Mesendoderm (in vitro differentiated cells): ENCODE data around the gene USP2.
"Not testable (repeated sequence)": the region's sequence is repeated elsewhere in the genome, so short reads cannot be mapped to it uniquely, and the experiment has no call there.

Experiments
- DNase-seq: peaks from one replicate; pipeline ENCODE4 v3.0.0; 2013
- H2AK5ac ChIP-seq: 2 replicates; pipeline ENCODE4 v1.6.1; 2013; ENCODE audit warnings: low read length, inconsistent platforms
- H2BK120ac ChIP-seq: 2 replicates; pipeline ENCODE4 v1.6.1; 2013; ENCODE audit warnings: low read depth, mild to moderate bottlenecking, low read length, moderate library complexity, mixed read lengths
- H2BK15ac ChIP-seq: replicated peaks from 2 replicates; pipeline ENCODE4 v1.6.1; 2013; ENCODE audit warnings: low read depth, mild to moderate bottlenecking, moderate library complexity
- H2BK5ac ChIP-seq: 2 replicates; pipeline ENCODE4 v1.6.1; 2013; ENCODE audit warnings: low read length, inconsistent platforms
- H3K18ac ChIP-seq: 2 replicates; pipeline ENCODE4 v1.6.1; 2013; ENCODE audit warnings: mild to moderate bottlenecking, low read length, mixed read lengths
- H3K23ac ChIP-seq: one replicate; pipeline ENCODE4 v1.6.1; 2013; ENCODE audit warnings: low read length
- H3K27ac ChIP-seq: 2 replicates; pipeline ENCODE4 v1.5.1; 2013; ENCODE audit warnings: low read depth, mild to moderate bottlenecking, inconsistent platforms, low read length, moderate library complexity
- H3K27me3 ChIP-seq: 2 replicates; pipeline ENCODE4 v1.6.1; 2013; ENCODE audit warnings: low read length, control low read depth, mild to moderate bottlenecking, inconsistent platforms; ENCODE audit not compliant: insufficient read depth, poor library complexity
- H3K36me3 ChIP-seq: 2 replicates; pipeline ENCODE4 v1.6.1; 2013; ENCODE audit warnings: low read length, inconsistent platforms; ENCODE audit not compliant: control insufficient read depth, insufficient read depth
- H3K4ac ChIP-seq: one replicate; pipeline ENCODE4 v1.6.1; 2013; ENCODE audit warnings: low read depth, mild to moderate bottlenecking, low read length, moderate library complexity
- H3K4me1 ChIP-seq: 2 replicates; pipeline ENCODE4 v1.6.1; 2013; ENCODE audit warnings: low read depth, low read length, inconsistent platforms; ENCODE audit not compliant: control insufficient read depth
- H3K4me2 ChIP-seq: 2 replicates; pipeline ENCODE4 v1.6.1; 2013; ENCODE audit warnings: low read length
- H3K4me3 ChIP-seq: 2 replicates; pipeline ENCODE4 v1.5.1; 2013; ENCODE audit warnings: mild to moderate bottlenecking, low read length
- H3K56ac ChIP-seq: one replicate; pipeline ENCODE4 v1.6.1; 2013; ENCODE audit warnings: low read length
- H3K79me1 ChIP-seq: 2 replicates; pipeline ENCODE4 v1.6.1; 2013; ENCODE audit warnings: low read length, inconsistent platforms
- H3K79me2 ChIP-seq: 2 replicates; pipeline ENCODE4 v1.6.1; 2013; ENCODE audit warnings: mild to moderate bottlenecking, low read length; ENCODE audit not compliant: control insufficient read depth, insufficient read depth
- H3K9ac ChIP-seq: 2 replicates; pipeline ENCODE4 v1.6.1; 2013; ENCODE audit warnings: low read length, inconsistent platforms
- H4K5ac ChIP-seq: one replicate; pipeline ENCODE4 v1.6.1; 2013; ENCODE audit warnings: low read length
- H4K8ac ChIP-seq: one replicate; pipeline ENCODE4 v1.6.1; 2013; ENCODE audit warnings: low read depth, mild to moderate bottlenecking, control low read depth, low read length, moderate library complexity
- WGBS: extraction: QIAGEN DNeasy Blood & Tissue Kit; methylation state at CpG from one replicate; pipeline ENCODE4 v1.1.7; 2013; ENCODE audit warnings: low lambda C conversion rate, missing lambda C conversion rate; ENCODE audit not compliant: insufficient coverage; ENCODE audit errors: extremely low coverage; 5-methylcytosine and 5-hydroxymethylcytosine counted together

Gene USP2

GRCh38 chr11:119409731-119410130, 28.2 kb upstream of the USP2 start:
- no peak for DNase-seq
- H2AK5ac ChIP-seq = no peak overlapping the region

GRCh38 chr11:119406005-119406404, 24.5 kb upstream of the USP2 start:
- H4K5ac ChIP-seq = no peak overlapping the region
- H2BK5ac ChIP-seq = no peak overlapping the region
- H3K4me2 ChIP-seq = no peak overlapping the region
- no peak overlapping the region for H3K18ac ChIP-seq
- no peaks in the 10 kb centered on the region for H3K36me3 ChIP-seq
- H2BK15ac ChIP-seq = no peak overlapping the region
- no peaks in the 10 kb centered on the region for H3K79me2 ChIP-seq
- H3K4me1 ChIP-seq = no peaks in the 10 kb centered on the region
- no peak overlapping the region for H3K9ac ChIP-seq
- H3K4ac ChIP-seq = no peak overlapping the region
- H3K27ac ChIP-seq = no peak overlapping the region
- no peak overlapping the region for H3K23ac ChIP-seq
- H3K27me3 ChIP-seq = no peaks in the 10 kb centered on the region
- no peak overlapping the region for H2BK120ac ChIP-seq
- H2AK5ac ChIP-seq = no peak overlapping the region
- no peaks in the 10 kb centered on the region for H3K79me1 ChIP-seq
- H3K4me3 ChIP-seq = no peak overlapping the region
- no peak overlapping the region for H3K56ac ChIP-seq
- WGBS = no CpG with 5 or more reads among the region's 3 CpGs
- H4K8ac ChIP-seq = no peak overlapping the region
- DNase-seq = no peak

More at GRCh38 chr11:119409731-119410130, 28.2 kb upstream of the USP2 start:
- Histone ChIP-seq H3K4me1 (no peaks in the 10 kb centered on the region), H3K23ac (no peak overlapping the region), H4K5ac (no peak overlapping the region), H3K4me2 (no peak overlapping the region), H3K18ac (no peak overlapping the region), H4K8ac (no peak overlapping the region), H3K9ac (no peak overlapping the region), H3K4me3 (no peak overlapping the region), H3K79me2 (no peaks in the 10 kb centered on the region), H3K56ac (no peak overlapping the region), H2BK15ac (no peak overlapping the region), H2BK120ac (no peak overlapping the region), H3K36me3 (no peaks in the 10 kb centered on the region), H3K4ac (no peak overlapping the region), H3K27ac (no peak overlapping the region), H2BK5ac (no peak overlapping the region), H3K79me1 (no peaks in the 10 kb centered on the region), H3K27me3 (no peaks in the 10 kb centered on the region)
- no CpG with 5 or more reads among the region's 1 CpG for WGBS

- H2AK5ac ChIP-seq, H3K36me3 ChIP-seq, H3K18ac ChIP-seq, H4K8ac ChIP-seq, H3K4me1 ChIP-seq, H3K4me3 ChIP-seq, H3K23ac ChIP-seq, H3K9ac ChIP-seq, H2BK5ac ChIP-seq, H3K27ac ChIP-seq, H3K56ac ChIP-seq, H3K27me3 ChIP-seq, H2BK15ac ChIP-seq, H3K79me2 ChIP-seq, H3K79me1 ChIP-seq, H2BK120ac ChIP-seq, DNase-seq, H3K4me2 ChIP-seq, H3K4ac ChIP-seq, H4K5ac ChIP-seq: not testable (repeated sequence)
- no CpG with 5 or more reads among the region's 6 CpGs for WGBS
Measured at GRCh38 chr11:119405448-119405847, 24.0 kb upstream of the USP2 start.

GRCh38 chr11:119404872-119405271, 23.4 kb upstream of the USP2 start:
- H3K4ac ChIP-seq = no peak overlapping the region
- no peak overlapping the region for H4K5ac ChIP-seq
- no peak overlapping the region for H3K27ac ChIP-seq
- H3K79me2 ChIP-seq = no peaks in the 10 kb centered on the region
- no peaks in the 10 kb centered on the region for H3K79me1 ChIP-seq
- no peak overlapping the region for H2BK5ac ChIP-seq
- no peak overlapping the region for H4K8ac ChIP-seq
- H3K56ac ChIP-seq = no peak overlapping the region
- no peaks in the 10 kb centered on the region for H3K27me3 ChIP-seq
- H2BK120ac ChIP-seq = no peak overlapping the region
- no peak overlapping the region for H3K23ac ChIP-seq
- no peak overlapping the region for H3K18ac ChIP-seq
- no peak overlapping the region for H2AK5ac ChIP-seq
- H3K4me1 ChIP-seq = no peaks in the 10 kb centered on the region
- H3K4me3 ChIP-seq = no peak overlapping the region
- no peak overlapping the region for H3K9ac ChIP-seq
- WGBS = no CpG with 5 or more reads among the region's 2 CpGs
- no peak for DNase-seq
- H2BK15ac ChIP-seq = no peak overlapping the region
- no peak overlapping the region for H3K4me2 ChIP-seq
- no peaks in the 10 kb centered on the region for H3K36me3 ChIP-seq

- H3K23ac ChIP-seq = no peak overlapping the region
- WGBS = no CpG with 5 or more reads among the region's 5 CpGs
- no peak overlapping the region for H2BK5ac ChIP-seq
- no peak overlapping the region for H3K18ac ChIP-seq
- H4K8ac ChIP-seq = no peak overlapping the region
- no peak overlapping the region for H3K4me3 ChIP-seq
- H3K4me2 ChIP-seq = no peak overlapping the region
- no peak overlapping the region for H4K5ac ChIP-seq
- H3K79me2 ChIP-seq = no peaks in the 10 kb centered on the region
- no peak overlapping the region for H2BK120ac ChIP-seq
- no peak overlapping the region for H3K56ac ChIP-seq
- DNase-seq = no peak
- H3K79me1 ChIP-seq = no peaks in the 10 kb centered on the region
- H3K36me3 ChIP-seq = no peaks in the 10 kb centered on the region
- no peaks in the 10 kb centered on the region for H3K4me1 ChIP-seq
- H3K27me3 ChIP-seq = no peaks in the 10 kb centered on the region
- no peak overlapping the region for H3K27ac ChIP-seq
- no peak overlapping the region for H2BK15ac ChIP-seq
- no peak overlapping the region for H3K4ac ChIP-seq
- no peak overlapping the region for H3K9ac ChIP-seq
- H2AK5ac ChIP-seq = no peak overlapping the region
Measured at GRCh38 chr11:119403021-119403420, 21.5 kb upstream of the USP2 start.

- Histone ChIP-seq H3K27me3 (no peaks in the 10 kb centered on the region), H3K79me2 (no peaks in the 10 kb centered on the region), H2BK5ac (no peak overlapping the region), H2BK120ac (no peak overlapping the region), H3K27ac (no peak overlapping the region), H2BK15ac (no peak overlapping the region), H3K23ac (no peak overlapping the region), H3K4me2 (no peak overlapping the region), H4K5ac (no peak overlapping the region), H3K4ac (no peak overlapping the region), H3K4me1 (no peaks in the 10 kb centered on the region), H3K36me3 (no peaks in the 10 kb centered on the region), H3K4me3 (no peak overlapping the region), H3K79me1 (no peaks in the 10 kb centered on the region), H3K9ac (no peak overlapping the region), H2AK5ac (no peak overlapping the region), H3K18ac (no peak overlapping the region), H3K56ac (no peak overlapping the region), H4K8ac (no peak overlapping the region)
- DNase-seq = no peak
- WGBS = no CpG with 5 or more reads among the region's 8 CpGs
Measured at GRCh38 chr11:119402470-119402869, 21.0 kb upstream of the USP2 start.
